Embryonic facial prominence (tissue), 1 donor: Measurements from ENCODE around the gene KIT.
"Not testable (repeated sequence)": the region's sequence is repeated elsewhere in the genome, so short reads cannot be mapped to it uniquely, and the experiment has no call there.

Experiments
- DNase-seq: peaks from one replicate; pipeline ENCODE4 v3.0.0-alpha.2; 2016; ENCODE audit errors: extremely low spot score

Gene KIT

GRCh38 chr4:54657551-54658251, at the start of gene KIT:
KIT (plus strand) TSS chr4:54657957; CDS start chr4:54658015, 58 bp downstream.
- DNase-seq: peak; percentile 18

- no peak for DNase-seq
Observed at GRCh38 chr4:54609310-54609709, 48.4 kb upstream of the KIT start.

GRCh38 chr4:54614149-54614548, 43.6 kb upstream of the KIT start:
- DNase-seq: no peak

GRCh38 chr4:54620773-54621172, 37.0 kb upstream of the KIT start:
- DNase-seq: no peak

GRCh38 chr4:54625391-54625790, 32.4 kb upstream of the KIT start:
- no peak for DNase-seq

GRCh38 chr4:54626113-54626512, 31.6 kb upstream of the KIT start:
- no peak for DNase-seq

- DNase-seq: no peak
Observed at GRCh38 chr4:54632537-54632936, 25.2 kb upstream of the KIT start.

- DNase-seq: not testable (repeated sequence)
Observed at GRCh38 chr4:54633102-54633740, 24.5 kb upstream of the KIT start.

GRCh38 chr4:54635318-54635717, 22.4 kb upstream of the KIT start:
- DNase-seq: no peak

- DNase-seq: no peak
Observed at GRCh38 chr4:54637325-54637724, 20.4 kb upstream of the KIT start.

- not testable (repeated sequence) for DNase-seq
Observed at GRCh38 chr4:54641101-54641500, 16.7 kb upstream of the KIT start.

GRCh38 chr4:54643172-54643571, 14.6 kb upstream of the KIT start:
- DNase-seq: no peak

GRCh38 chr4:54643958-54644751, 13.6 kb upstream of the KIT start:
- DNase-seq: no peak

- DNase-seq: no peak
Observed at GRCh38 chr4:54645830-54646229, 11.9 kb upstream of the KIT start.

GRCh38 chr4:54647070-54647469, 10.7 kb upstream of the KIT start:
- no peak for DNase-seq

GRCh38 chr4:54651050-54651449, 6.7 kb upstream of the KIT start:
- no peak for DNase-seq

GRCh38 chr4:54654753-54655152, 3.0 kb upstream of the KIT start:
- no peak for DNase-seq

- no peak for DNase-seq
Observed at GRCh38 chr4:54657185-54657550, 589 bp upstream of the KIT start.

- no peak for DNase-seq
Observed at GRCh38 chr4:54658252-54659093, 716 bp downstream of the KIT start.

- no peak for DNase-seq
Observed at GRCh38 chr4:54659313-54659712, 1.6 kb downstream of the KIT start.

GRCh38 chr4:54659749-54660535, 2.2 kb downstream of the KIT start:
- no peak for DNase-seq
